Calu3 (cell line): ENCODE results near the gene PARVG. TPM values are rescaled to one million over a fixed set of nuclear protein-coding genes. Genes with fewer than 3 reads are reported as not detected.

ENCODE experiments used
- BruUV-seq: library from RNA; stranded (reverse); fragments of 400-500 nt; replicated peaks from 2 replicates; lab custom pipeline; 2021; lab: Mats Ljungman, UMichigan
- CTCF ChIA-PET: fragments of 300-600 bp; sonication (Branson Sonifier 250); formaldehyde crosslinking; loops from one replicate; lab custom pipeline; 2022; ENCODE audit warnings: antibody characterized with exemption; lab: Charles Lee
- DNase-seq: peaks from one replicate; pipeline ENCODE4 v3.0.0; 2022
- H3K27ac Mint-ChIP-seq: one replicate; pipeline ENCODE4 v1.8.0; 2022; ENCODE audit warnings: mixed read lengths; ENCODE audit not compliant: unreplicated experiment
- H3K27me3 Mint-ChIP-seq: one replicate; pipeline ENCODE4 v1.8.0; 2022; ENCODE audit warnings: mixed read lengths; ENCODE audit not compliant: unreplicated experiment
- H3K36me3 Mint-ChIP-seq: one replicate; pipeline ENCODE4 v1.8.0; 2022; ENCODE audit warnings: mild to moderate bottlenecking, moderate library complexity, mixed read lengths; ENCODE audit not compliant: insufficient read depth, unreplicated experiment
- H3K4me1 Mint-ChIP-seq: one replicate; pipeline ENCODE4 v1.8.0; 2022; ENCODE audit warnings: mild to moderate bottlenecking, low read depth, mixed read lengths; ENCODE audit not compliant: unreplicated experiment
- H3K4me3 Mint-ChIP-seq: one replicate; pipeline ENCODE4 v1.8.0; 2022; ENCODE audit warnings: mild to moderate bottlenecking, low read depth, moderate library complexity, mixed read lengths; ENCODE audit not compliant: unreplicated experiment
- H3K9me3 Mint-ChIP-seq: one replicate; pipeline ENCODE4 v1.8.0; 2022; ENCODE audit warnings: low read depth, mixed read lengths; ENCODE audit not compliant: unreplicated experiment
- intact Hi-C: fragments of 100-400 bp; cut with micrococcal nuclease; formaldehyde crosslinking; loops from one replicate; pipeline ENCODE4 v1.10.0; 2022; ENCODE audit not compliant: unreplicated experiment
- total RNA-seq: library from RNA; stranded (reverse); gene quantifications from 2 replicates; pipeline ENCODE4 v1.2.3, GENCODE V29; 2022
- TF ChIP-seq, protein P1 (sequence below): fragments of 200-600 bp; IDR thresholded peaks from one replicate; pipeline ENCODE4 v1.8.0; 2022; ENCODE audit warnings: antibody characterized with exemption; ENCODE audit not compliant: unreplicated experiment

The PARVG gene
- total RNA-seq, 1 experiment from 2014 or later = not detected

DNA sequence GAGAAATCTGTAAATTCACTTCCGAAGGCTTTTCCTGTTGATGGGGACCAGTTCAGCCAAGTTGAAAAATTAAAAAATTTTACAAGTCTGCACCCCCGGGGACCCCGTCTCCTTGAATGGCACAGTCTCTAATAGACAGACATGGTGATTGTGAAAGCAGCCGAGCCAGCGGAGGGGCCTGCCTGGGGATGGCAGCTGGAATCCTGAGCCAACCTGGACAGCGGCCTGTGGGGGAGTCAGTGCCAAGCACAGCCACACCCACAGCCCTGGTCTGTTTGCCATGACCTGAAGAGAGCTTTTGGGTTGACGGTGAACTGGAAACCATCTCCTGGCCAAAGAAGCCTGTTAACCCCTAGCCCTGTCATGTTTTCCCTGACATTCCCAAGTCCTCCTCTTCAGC is 64.7 kb downstream of the PARVG start:
- DNase-seq = no peak
- no peak overlapping the region for H3K4me3 Mint-ChIP-seq
- H3K27ac Mint-ChIP-seq = no peak overlapping the region
- peaks cover 75% of the 10 kb centered on the region for H3K27me3 Mint-ChIP-seq
- CTCF ChIA-PET = no interaction called here
- no peaks in the 10 kb centered on the region for H3K36me3 Mint-ChIP-seq
- H3K4me1 Mint-ChIP-seq = no peaks in the 10 kb centered on the region
- peaks cover 5% of the 10 kb centered on the region for H3K9me3 Mint-ChIP-seq
- TF ChIP-seq, protein P1, sequence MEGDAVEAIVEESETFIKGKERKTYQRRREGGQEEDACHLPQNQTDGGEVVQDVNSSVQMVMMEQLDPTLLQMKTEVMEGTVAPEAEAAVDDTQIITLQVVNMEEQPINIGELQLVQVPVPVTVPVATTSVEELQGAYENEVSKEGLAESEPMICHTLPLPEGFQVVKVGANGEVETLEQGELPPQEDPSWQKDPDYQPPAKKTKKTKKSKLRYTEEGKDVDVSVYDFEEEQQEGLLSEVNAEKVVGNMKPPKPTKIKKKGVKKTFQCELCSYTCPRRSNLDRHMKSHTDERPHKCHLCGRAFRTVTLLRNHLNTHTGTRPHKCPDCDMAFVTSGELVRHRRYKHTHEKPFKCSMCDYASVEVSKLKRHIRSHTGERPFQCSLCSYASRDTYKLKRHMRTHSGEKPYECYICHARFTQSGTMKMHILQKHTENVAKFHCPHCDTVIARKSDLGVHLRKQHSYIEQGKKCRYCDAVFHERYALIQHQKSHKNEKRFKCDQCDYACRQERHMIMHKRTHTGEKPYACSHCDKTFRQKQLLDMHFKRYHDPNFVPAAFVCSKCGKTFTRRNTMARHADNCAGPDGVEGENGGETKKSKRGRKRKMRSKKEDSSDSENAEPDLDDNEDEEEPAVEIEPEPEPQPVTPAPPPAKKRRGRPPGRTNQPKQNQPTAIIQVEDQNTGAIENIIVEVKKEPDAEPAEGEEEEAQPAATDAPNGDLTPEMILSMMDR = no peak
- intact Hi-C loops = no loop called here
- BruUV-seq = no TSS peak

DNA sequence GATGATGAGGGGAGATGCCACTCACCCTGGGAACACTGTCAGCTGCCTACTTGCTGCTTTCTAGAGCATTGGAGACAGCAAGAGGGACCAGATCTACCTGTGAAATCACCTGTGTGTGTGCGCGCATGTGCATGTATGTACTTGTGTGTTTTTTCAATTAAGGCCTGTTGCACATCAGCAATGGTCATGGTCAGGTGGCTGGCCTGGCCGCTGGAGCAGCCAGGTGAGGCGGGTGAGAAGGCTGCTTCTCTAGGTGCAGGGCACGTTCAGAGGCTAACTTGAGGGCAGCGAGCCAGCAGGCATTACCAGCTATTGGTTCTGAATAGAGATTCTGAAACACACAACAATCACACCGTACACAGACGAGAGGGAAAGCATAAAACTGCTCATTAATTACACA is 65.1 kb downstream of the PARVG start:
- Mint-ChIP-seq H3K36me3 (no peaks in the 10 kb centered on the region), H3K27me3 (peaks cover 72% of the 10 kb centered on the region), H3K4me1 (no peaks in the 10 kb centered on the region), H3K27ac (no peak overlapping the region), H3K4me3 (no peak overlapping the region), H3K9me3 (peaks cover 5% of the 10 kb centered on the region)
- DNase-seq = no peak
- CTCF ChIA-PET = no interaction called here
- intact Hi-C loops = no loop called here
- BruUV-seq = no TSS peak
- TF ChIP-seq, protein P1 = no peak

DNA sequence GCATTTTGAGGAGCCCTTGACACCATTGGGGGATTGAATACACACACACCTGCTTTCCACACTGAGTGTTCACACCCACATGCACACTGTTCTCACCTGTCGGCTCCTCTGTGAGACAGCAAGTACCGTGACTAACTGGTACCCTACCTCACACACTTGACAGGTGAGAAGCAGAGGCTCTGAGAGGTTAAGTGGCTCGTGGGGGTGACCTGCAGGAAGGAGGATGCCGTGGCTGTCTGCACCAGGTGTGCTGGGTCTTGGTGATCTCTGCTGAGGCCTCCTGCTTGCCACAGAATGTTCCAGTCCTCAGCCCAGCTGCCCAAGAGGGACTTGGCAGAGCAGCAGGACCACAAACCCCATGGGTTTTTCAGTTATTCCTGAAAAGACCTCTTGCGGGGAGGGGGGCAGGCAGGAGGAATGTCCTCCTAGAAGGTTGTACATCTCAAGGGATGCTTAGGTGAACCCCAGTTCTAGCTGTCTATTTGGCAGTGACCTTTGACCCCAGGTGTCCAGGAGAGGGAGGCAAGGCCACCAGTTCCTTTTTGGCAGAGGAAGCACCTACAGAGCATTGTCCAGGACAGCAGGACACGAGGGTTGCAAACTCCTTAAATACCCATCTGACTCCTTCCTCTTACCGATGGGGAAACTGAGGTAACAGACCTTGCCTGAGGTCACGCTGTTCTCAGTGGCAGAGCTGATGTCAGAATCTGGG is 66.0 kb downstream of the PARVG start:
- Mint-ChIP-seq H3K4me1 (no peaks in the 10 kb centered on the region), H3K27ac (no peak overlapping the region), H3K27me3 (peaks cover 72% of the 10 kb centered on the region), H3K9me3 (peaks cover 7% of the 10 kb centered on the region), H3K36me3 (no peaks in the 10 kb centered on the region), H3K4me3 (no peak overlapping the region)
- BruUV-seq = no TSS peak
- intact Hi-C loops = no loop called here
- CTCF ChIA-PET = no interaction called here
- TF ChIP-seq, protein P1 = no peak
- DNase-seq = no peak

DNA sequence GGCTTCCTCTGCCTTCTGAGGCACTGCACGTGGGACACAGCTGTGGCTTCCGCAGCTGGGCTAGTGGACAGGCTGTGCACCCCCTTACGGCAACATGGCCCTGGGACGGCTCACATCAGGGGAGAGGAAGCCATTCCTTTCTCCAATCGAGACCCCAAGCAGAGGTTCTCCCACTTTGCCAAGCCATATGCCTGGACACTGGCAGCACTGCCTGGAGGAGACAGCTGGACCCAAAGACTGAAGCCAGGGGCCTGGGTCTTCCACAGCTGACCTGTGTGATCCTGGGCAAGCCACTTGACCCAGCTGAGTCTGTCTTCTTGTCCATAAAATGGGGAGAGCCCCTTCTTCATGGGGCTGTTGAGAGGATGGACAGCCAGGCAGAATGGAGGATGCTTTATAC is 66.6 kb downstream of the PARVG start:
- H3K36me3 Mint-ChIP-seq = no peaks in the 10 kb centered on the region
- no peak overlapping the region for H3K4me3 Mint-ChIP-seq
- no peak overlapping the region for H3K27ac Mint-ChIP-seq
- BruUV-seq = no TSS peak
- CTCF ChIA-PET = no interaction called here
- no peaks in the 10 kb centered on the region for H3K4me1 Mint-ChIP-seq
- intact Hi-C loops = no loop called here
- H3K9me3 Mint-ChIP-seq = peaks cover 7% of the 10 kb centered on the region
- peaks cover 72% of the 10 kb centered on the region for H3K27me3 Mint-ChIP-seq
- TF ChIP-seq, protein P1 = no peak
- DNase-seq = no peak
